Measurements from ENCODE around the gene CPOX.

CPOX gene

DNA sequence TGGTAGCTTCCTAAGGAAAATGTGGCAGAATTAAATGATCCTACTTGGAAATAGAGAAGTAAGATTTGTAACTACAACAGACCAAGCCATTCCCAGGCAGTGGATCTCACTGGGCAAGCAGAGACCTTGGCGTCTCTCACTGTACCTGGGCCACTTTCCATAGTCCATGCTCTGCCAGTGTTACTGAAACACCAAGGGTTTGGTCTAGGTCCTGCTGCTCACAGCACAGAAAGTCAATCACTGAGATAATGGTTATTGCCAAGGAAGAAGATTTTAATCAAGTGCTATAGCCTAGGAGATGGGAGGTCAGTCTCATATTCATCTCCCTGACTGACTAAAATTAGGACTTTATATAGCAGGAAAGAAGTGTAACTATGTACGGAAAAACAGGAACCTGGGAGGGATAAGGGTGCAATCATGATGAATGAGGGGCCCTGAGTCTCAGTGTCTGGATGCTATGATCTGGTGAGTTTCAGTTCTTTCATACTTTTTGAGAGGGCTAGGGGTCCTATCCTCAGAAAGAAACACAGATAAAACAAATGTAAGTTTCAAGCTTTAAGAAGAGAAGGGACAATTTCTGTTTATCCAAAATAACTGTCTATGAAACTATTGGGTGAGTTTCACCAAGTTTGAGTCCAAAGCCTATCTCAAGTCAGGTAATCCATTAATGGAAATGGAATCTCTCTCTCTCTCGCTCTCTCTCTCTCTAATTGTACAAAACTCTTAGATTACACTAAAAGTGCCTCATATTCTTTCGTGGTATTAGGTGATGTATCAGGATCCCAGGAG is 41.0 kb downstream of the CPOX start:
- H3K4me3 ChIP-seq (ENCODE audit: control insufficient read depth, low read depth, low read length) = no peak overlapping the region
- TF ChIP-seq, protein P1, sequence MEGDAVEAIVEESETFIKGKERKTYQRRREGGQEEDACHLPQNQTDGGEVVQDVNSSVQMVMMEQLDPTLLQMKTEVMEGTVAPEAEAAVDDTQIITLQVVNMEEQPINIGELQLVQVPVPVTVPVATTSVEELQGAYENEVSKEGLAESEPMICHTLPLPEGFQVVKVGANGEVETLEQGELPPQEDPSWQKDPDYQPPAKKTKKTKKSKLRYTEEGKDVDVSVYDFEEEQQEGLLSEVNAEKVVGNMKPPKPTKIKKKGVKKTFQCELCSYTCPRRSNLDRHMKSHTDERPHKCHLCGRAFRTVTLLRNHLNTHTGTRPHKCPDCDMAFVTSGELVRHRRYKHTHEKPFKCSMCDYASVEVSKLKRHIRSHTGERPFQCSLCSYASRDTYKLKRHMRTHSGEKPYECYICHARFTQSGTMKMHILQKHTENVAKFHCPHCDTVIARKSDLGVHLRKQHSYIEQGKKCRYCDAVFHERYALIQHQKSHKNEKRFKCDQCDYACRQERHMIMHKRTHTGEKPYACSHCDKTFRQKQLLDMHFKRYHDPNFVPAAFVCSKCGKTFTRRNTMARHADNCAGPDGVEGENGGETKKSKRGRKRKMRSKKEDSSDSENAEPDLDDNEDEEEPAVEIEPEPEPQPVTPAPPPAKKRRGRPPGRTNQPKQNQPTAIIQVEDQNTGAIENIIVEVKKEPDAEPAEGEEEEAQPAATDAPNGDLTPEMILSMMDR (conservative IDR thresholded peaks at IDR 0.05; ENCODE audit: control insufficient read depth, insufficient read depth, low read depth, low read length) = no peak
- DNase-seq (ENCODE audit: low read depth) = no peak

DNA sequence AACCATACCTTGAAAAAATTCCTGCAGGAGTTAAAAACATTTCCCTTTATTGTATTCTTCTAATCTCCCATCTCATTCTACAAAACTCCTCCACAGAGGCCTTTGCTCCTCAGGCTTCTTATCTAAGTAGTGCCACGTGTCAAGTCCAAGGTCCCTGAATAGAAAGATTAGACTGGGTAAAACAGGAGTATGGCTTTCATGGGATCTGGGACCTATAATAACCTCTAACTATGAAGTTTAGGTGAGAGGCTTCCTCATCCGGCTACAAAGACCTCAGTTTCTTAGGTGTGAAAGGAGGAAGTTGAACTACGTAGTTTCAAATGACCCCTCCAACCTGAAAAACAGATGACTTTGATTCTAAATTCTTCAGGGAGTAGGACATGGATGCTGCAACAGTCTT is 41.7 kb downstream of the CPOX start:
- H3K4me3 ChIP-seq (ENCODE audit: control insufficient read depth, low read depth, low read length) = no peak overlapping the region
- no peak for DNase-seq (ENCODE audit: low read depth)
- TF ChIP-seq, protein P1 (conservative IDR thresholded peaks at IDR 0.05; ENCODE audit: control insufficient read depth, insufficient read depth, low read depth, low read length) = no peak

DNA sequence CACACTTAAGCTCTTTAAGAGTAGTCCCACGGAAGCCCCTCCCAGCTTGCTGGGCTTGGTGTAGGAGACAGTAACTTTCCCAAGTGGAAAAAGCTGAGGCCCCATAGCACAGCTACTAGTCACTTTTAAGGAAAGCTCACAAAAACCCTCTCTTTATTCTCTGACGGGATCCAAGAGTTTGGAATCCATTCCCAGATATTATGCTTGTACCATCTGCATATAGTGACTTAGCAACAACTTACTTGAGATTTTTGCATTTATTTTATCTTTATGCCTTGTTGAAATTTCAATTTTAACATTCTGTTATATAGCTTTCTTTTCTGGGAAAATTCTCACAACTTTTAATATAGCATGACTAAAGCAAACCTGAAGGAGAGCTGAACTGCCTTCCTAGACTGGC is 42.2 kb downstream of the CPOX start:
- DNase-seq (ENCODE audit: low read depth) = no peak
- TF ChIP-seq, protein P1 (conservative IDR thresholded peaks at IDR 0.05; ENCODE audit: control insufficient read depth, insufficient read depth, low read depth, low read length) = no peak
- H3K4me3 ChIP-seq (ENCODE audit: control insufficient read depth, low read depth, low read length) = no peak overlapping the region

DNA sequence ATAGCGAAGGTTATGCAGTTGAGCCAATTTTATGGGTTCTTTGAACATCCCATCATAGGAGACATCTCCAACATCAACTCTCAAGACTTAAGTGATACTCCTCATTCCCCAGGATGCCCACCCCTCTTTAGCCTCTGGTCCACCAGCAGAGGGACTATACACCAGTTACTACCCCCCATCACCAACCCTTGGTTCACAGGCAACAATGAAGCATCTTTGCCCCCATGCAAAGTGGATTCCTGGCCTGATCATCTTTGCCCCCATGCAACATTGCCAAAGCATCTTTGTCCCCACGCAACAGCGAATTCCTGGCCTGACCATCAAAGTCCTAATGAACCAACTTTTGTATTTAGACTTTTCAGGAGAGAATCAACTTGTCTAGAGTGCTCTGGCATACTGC is 42.6 kb downstream of the CPOX start:
- TF ChIP-seq, protein P1 (conservative IDR thresholded peaks at IDR 0.05; ENCODE audit: control insufficient read depth, insufficient read depth, low read depth, low read length) = no peak
- no peak overlapping the region for H3K4me3 ChIP-seq (ENCODE audit: control insufficient read depth, low read depth, low read length)
- no peak for DNase-seq (ENCODE audit: low read depth)

DNA sequence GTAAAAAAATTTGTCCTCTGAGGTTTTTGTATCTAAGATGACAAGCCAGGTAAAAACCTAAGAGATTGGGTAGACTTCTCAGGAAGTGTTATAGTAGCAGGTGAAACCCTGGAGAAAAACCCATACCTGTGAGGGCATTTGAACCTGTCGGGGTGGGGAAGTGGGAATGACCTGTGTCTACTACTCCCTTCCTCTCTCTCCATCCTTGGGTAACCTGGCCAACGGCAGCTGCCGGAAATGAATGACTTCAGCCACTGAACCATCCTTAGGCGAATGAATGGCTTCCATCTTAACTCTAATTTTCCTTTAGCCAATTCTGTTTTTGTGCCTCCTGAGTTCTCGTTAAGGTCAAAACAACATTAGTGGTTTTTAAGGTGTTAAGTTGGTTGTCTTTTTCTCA is 44.9 kb downstream of the CPOX start:
- TF ChIP-seq, protein P1 (conservative IDR thresholded peaks at IDR 0.05; ENCODE audit: control insufficient read depth, insufficient read depth, low read depth, low read length) = no peak
- no peak for DNase-seq (ENCODE audit: low read depth)
- no peak overlapping the region for H3K4me3 ChIP-seq (ENCODE audit: control insufficient read depth, low read depth, low read length)

DNA sequence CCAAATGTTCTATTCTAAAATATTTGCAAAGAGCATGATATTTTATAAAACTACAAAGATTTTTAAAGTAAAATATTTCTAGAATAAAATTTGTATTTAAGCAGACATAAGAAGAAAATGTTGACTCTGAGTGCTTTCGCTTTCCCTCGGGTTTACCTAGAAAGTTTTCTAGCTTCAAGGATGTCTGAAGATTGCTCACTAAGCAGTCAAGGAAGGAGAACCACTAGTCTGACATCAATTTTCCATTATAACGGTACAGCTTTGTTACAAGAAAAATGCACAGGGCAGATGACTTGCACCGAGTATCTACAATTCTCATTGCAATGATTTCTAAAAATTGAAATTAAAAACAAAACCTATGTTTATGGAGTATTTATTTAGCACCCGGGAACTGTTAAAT is 47.5 kb downstream of the CPOX start:
- TF ChIP-seq, protein P1 (conservative IDR thresholded peaks at IDR 0.05; ENCODE audit: control insufficient read depth, insufficient read depth, low read depth, low read length) = no peak
- H3K4me3 ChIP-seq (ENCODE audit: control insufficient read depth, low read depth, low read length) = no peak overlapping the region
- DNase-seq (ENCODE audit: low read depth) = no peak
